A673 (cell line): ENCODE measurements around the gene TUT1.
"Not testable (repeated sequence)": the region's sequence is repeated elsewhere in the genome, so short reads cannot be mapped to it uniquely, and the experiment has no call there.

Experiments used
- CTCF ChIP-seq: fragments of 300-800, 200-600 bp; sonication (generic); conservative IDR thresholded peaks from 2 replicates; pipeline ENCODE4 v1.5.1; 2017; ENCODE audit warnings: low read depth, mild to moderate bottlenecking, antibody characterized with exemption, low read length, moderate library complexity, mixed read lengths
- EZH2 ChIP-seq: fragments of 200-600 bp; sonication (generic); IDR thresholded peaks from 2 replicates; pipeline ENCODE4 v1.6.1; 2017; ENCODE audit warnings: borderline replicate concordance, low read depth, mild to moderate bottlenecking, mixed read lengths, antibody characterized with exemption, low read length; ENCODE audit not compliant: poor library complexity, severe bottlenecking

- TF ChIP-seq CTCF, EZH2: not testable (repeated sequence)
These were observed 25.6 kb upstream of the TUT1 start for GRCh38 chr11:62616957-62617356.
